GM18870 (cell line): ENCODE data around the gene KLHL20.
"Not testable (repeated sequence)": the region's sequence is repeated elsewhere in the genome, so short reads cannot be mapped to it uniquely, and the experiment has no call there.

Experiments
- ATAC-seq: cut with Tn5 transposase; IDR thresholded peaks from one replicate; pipeline ENCODE4 v1.9.1; 2021; ENCODE audit warnings: moderate library complexity; ENCODE audit not compliant: unreplicated experiment

The KLHL20 gene

GRCh38 chr1:173749137-173749536 lies 34.4 kb downstream of the KLHL20 start:
- ATAC-seq = no peak

DNA sequence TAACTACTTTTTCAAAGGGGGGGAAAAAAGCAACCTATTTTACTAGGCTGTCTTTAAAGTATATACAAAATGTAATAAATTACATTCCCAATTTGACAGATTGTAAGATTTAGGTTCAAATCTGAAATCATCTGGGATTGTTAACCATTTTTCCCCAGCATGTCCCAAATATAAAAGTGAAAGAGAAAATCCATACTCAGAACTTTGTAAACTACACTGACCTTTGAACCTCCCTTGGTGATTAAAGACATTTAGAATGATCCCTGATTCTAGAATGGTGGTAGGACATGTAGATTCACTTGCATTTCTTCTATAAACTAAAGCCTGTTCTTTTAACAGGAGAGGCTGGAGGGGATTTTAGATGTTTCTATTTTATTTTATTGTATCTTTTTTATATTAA lies 39.0 kb downstream of the KLHL20 start:
- no peak for ATAC-seq

DNA sequence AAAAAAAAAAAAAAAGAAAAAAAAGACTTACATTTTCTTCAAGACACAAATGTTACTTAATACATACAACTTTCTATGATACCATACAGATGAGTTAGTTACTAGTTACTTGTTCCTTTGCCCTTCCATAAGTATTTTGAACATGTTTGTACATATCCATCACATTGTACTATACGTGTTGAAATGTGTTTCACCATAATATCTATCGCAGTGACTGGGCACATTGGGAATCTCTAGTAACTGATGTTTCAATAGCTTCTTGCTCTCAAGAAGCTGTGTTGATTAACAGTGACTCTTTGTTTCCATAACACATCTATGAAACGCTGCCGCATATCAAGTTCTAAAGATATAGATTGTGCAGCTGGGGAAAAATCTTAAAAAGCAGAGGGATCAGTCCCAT lies 42.9 kb downstream of the KLHL20 start:
- ATAC-seq = no peak

GRCh38 chr1:173758110-173758509 lies 43.3 kb downstream of the KLHL20 start:
- no peak for ATAC-seq

GRCh38 chr1:173758980-173759379 lies 44.2 kb downstream of the KLHL20 start:
- no peak for ATAC-seq

GRCh38 chr1:173764331-173764730 lies 49.5 kb downstream of the KLHL20 start:
- ATAC-seq = not testable (repeated sequence)

DNA sequence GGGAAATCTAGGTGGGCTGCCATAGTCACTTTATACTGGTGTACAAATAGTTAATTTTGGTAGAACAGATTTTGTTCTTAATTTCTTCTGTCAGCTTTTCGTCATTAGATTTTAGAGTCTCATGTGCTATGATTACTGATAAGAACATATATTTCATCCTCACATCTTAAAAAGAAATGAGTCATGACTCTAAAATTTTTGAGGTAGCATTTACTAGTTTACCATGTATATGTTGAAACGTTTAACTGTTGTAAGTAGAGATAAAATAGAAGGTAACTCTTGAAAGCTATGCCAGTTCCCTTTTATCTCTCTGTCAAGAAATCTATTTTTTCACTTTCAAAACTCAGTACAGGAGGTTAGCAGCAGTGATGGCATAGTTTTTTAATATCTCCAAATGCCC lies 53.4 kb downstream of the KLHL20 start:
- ATAC-seq = no peak

DNA sequence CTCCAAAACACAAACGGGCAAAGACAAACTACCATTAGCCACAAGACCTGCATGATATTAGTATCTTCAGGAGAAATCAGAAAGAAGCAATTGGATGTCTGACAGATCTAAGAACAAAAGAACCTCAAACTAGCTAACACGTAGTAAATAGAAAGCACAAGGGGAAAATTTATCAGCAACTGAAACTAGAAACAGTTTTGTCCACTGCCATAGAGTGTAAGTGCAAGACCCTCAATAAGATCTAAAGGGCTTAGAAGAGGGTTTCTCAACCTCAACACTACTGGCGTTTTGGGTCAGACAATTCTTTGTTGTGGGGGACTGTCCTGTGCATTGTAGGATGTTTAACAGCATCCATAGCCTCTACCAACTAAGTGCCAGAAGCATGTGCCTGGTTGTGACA lies 54.0 kb downstream of the KLHL20 start:
- ATAC-seq = no peak

GRCh38 chr1:173770330-173770729 lies 55.5 kb downstream of the KLHL20 start:
- ATAC-seq = not testable (repeated sequence)

DNA sequence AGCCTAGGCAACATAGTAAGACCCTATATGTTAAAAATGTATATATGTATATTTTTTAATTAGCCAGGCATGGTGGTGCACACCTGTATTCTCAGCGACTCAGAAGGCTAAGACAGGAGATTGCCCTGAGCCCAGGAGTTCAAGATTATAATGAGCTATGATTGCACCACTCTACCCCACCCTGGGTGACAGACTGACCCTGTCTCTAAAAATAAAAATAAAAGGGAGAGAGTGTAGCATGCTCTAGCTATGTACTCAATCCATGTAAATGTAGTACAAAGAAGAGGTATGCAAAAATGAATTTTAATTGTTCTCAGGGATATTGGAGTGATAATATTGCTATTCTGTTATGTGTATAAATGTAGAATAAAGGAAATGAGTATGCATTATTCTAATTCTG lies 56.8 kb downstream of the KLHL20 start:
- ATAC-seq = no peak

GRCh38 chr1:173775578-173776226 lies 60.9 kb downstream of the KLHL20 start:
- ATAC-seq = no peak

GRCh38 chr1:173779936-173780335 lies 65.2 kb downstream of the KLHL20 start:
- no peak for ATAC-seq

GRCh38 chr1:173784997-173785396 lies 70.2 kb downstream of the KLHL20 start:
- no peak for ATAC-seq

DNA sequence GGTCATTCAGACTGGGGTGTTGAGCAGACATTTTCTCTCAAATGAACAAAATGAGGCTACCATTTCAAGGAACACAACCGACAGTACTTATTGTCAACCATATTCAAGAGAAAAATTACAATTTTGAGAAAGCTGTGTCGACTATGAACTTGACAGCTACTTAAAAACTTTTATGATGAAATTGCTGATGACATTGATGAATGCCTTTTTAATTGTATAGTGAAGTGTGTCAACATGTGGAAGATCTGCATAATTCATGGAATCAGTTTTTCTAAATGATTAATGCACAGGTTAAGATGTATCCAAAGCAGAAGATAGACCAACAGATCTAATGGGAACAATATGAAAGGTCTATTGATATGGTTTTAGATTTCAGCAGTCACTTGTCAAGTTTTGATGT lies 75.1 kb downstream of the KLHL20 start:
- no peak for ATAC-seq

DNA sequence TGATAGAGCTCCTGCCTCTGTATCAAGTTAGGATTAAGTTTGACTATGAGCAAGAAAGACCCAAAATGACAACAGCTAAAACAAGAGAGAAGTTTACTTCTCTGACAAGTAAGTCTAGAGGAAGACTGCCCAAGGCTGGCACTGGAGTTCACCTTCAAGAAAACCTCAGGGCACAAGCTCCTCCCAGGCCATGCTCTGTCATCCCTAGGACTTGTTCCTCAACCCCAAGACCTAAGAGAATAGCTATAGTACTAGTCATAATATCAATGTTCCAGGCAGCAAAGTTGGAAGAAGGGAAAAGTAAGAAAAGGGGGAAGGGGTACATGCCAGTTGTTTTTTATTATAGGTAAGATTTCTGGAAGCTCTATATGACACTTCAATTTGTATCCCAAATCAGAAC lies 83.3 kb downstream of the KLHL20 start:
- no peak for ATAC-seq

DNA sequence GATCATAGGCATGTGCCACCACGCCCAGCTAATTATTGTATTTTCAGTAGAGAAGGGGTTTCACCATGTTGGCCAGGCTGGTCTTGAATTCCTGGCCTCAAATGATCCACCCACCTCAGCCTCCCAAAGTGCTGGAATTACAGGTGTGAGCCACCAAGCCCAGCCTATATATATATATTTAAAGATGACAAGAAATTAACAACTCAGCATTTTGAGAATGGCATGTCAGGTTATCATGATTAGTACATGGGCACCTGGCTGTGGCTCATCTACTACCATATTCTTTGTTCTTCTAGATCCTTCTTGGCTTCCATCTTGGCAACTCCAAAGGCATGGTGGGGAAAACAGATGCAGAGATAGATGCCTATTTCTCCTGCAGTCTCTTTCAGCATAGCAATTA lies 85.2 kb downstream of the KLHL20 start:
- not testable (repeated sequence) for ATAC-seq

- no peak for ATAC-seq
These were observed 88.2 kb downstream of the KLHL20 start for GRCh38 chr1:173802961-173803360.

- ATAC-seq = not testable (repeated sequence)
These were observed 98.9 kb downstream of the KLHL20 start for GRCh38 chr1:173813654-173814053.

GRCh38 chr1:173818459-173818858 lies 103.7 kb downstream of the KLHL20 start:
- ATAC-seq = no peak

GRCh38 chr1:173821680-173822079 lies 106.9 kb downstream of the KLHL20 start:
- ATAC-seq = no peak

GRCh38 chr1:173823781-173824314 lies 109.1 kb downstream of the KLHL20 start:
- ATAC-seq = peak; percentile 42

DNA sequence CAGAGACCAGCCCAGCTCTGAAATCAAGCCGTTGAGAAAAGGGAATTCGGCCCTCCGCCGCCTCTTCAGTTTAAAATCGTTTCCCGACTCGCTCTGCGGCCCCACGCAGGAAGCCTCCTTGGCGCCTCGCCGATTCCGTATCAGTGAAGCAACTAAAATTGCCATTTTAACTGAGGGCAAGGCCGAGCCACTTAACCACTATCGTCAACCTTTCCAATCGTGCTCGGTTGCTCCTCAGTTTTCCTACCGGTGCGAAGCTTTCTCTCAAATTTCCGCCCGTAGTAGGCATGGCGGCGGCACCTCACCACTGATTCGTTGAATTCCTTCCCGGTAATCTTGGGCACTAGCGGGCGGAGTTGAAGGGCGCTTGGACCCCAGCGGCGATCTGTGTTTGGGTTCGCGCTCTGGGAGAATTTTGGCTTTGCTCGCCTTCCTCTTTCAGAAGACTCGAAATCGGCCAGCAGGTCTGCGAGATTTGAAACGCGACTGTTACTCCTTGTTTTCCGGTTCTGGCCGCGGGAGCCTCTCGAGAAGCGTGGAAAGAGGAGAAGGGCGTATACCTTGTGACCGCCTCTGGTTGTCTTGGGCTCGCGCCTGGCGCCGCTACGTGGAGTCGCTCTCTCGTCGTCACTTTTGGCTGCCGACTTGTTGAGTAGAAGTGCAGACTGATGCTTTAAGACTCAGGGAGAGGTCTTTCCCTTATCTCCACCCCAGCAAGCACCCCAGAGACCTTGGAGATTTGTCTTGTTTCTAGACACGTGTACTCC lies 109.7 kb downstream of the KLHL20 start, which contains the start of the genes CENPL and DARS2:
CENPL (minus strand) TSS at position 569 of the 767 bp plus-strand sequence. CDS start 13,584 bp downstream, outside the sequence.
DARS2 (plus strand) TSS at position 359 of the 767 bp plus-strand sequence. CDS start 557 bp downstream, outside the sequence.
- peak; percentile 86 for ATAC-seq
